Measurements from ENCODE around the gene BANF2.

GRCh38 chr20:17665756-17666155, 34.0 kb upstream of the BANF2 start:
- TF ChIP-seq CTCF (IDR thresholded peaks at IDR 0.05) (no peak), POLR2A (IDR thresholded peaks at IDR 0.05) (no peak)

Measured in testis (tissue), 2 donors.